ENCODE results near the gene MT3.

DNA sequence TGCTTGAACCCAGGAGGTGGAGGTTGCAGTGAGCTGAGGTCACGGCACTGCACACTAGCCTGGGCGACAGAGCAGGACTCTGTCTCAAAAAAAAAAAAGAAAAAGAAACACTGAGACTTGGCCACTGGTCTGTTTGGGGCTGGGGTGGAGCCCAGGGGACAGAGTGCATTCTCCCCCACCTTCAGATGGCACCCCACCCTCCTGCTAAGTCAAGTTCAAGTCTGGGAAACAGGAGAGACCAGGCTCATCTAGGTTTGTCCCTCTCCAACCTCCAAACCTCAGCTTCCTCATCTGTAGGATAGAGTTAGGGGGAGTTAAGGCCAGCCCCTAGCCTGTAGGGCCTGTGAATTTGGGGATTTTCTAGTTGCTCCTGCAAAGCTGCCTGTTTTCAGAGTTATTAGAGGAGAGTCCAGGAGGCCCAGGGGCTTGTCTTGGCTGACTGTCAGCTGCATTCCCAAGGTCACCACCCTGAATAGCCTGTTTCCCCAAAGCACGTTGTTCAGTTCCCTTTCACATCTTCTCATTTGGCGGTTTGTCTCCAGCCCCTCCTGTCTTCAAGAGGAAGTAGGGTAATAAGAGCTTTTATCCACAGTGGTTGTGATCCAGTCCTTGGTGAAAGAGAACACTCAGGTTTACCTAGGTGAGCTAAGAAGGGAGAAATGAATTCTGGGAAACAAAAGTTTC, 2.2 kb downstream of the MT3 start:
- TF ChIP-seq POLR2A (IDR thresholded peaks at IDR 0.05; ENCODE audit: low read length) (no peak), GATA1 (IDR thresholded peaks at IDR 0.05; ENCODE audit: low read depth, low read length) (no peak)
